ENCODE results near the gene PHLDB3.
"Not testable (repeated sequence)": the region's sequence is repeated elsewhere in the genome, so short reads cannot be mapped to it uniquely, and the experiment has no call there.

Gene PHLDB3

GRCh38 chr19:43519436-43520088 lies 15.0 kb upstream of the PHLDB3 start:
- peak; percentile 70 for DNase-seq (ENCODE audit: low spot score)
- peak; percentile 84 for TF ChIP-seq CTCF (IDR thresholded peaks at IDR 0.05; ENCODE audit: extremely low read depth, insufficient read depth, missing control alignments)
- in situ Hi-C loops (cut with MboI; ENCODE audit: low pct_unique_long_range_greater_than_20kb, low sequenced_read_pairs, unreplicated experiment), result loop anchor here (5.0 kb wide), 1 partner anchor 72 kb away; no protein-coding TSS in a partner anchor

- DNase-seq (ENCODE audit: low spot score), result no peak
- no peak for TF ChIP-seq CTCF (IDR thresholded peaks at IDR 0.05; ENCODE audit: extremely low read depth, insufficient read depth, missing control alignments)
- in situ Hi-C loops (cut with MboI; ENCODE audit: low pct_unique_long_range_greater_than_20kb, low sequenced_read_pairs, unreplicated experiment), result no loop called here
Measured at GRCh38 chr19:43518051-43518450, 13.5 kb upstream of the PHLDB3 start.

GRCh38 chr19:43512399-43512798 lies 7.9 kb upstream of the PHLDB3 start:
- in situ Hi-C loops (cut with MboI; ENCODE audit: low pct_unique_long_range_greater_than_20kb, low sequenced_read_pairs, unreplicated experiment); DNase-seq (ENCODE audit: low spot score): not testable (repeated sequence)

- no peak for DNase-seq (ENCODE audit: low spot score)
- TF ChIP-seq CTCF (IDR thresholded peaks at IDR 0.05; ENCODE audit: extremely low read depth, insufficient read depth, missing control alignments), result no peak
- in situ Hi-C loops (cut with MboI; ENCODE audit: low pct_unique_long_range_greater_than_20kb, low sequenced_read_pairs, unreplicated experiment), result no loop called here
Measured at GRCh38 chr19:43511324-43511723, 6.8 kb upstream of the PHLDB3 start.

GRCh38 chr19:43510713-43511112 lies 6.2 kb upstream of the PHLDB3 start:
- DNase-seq (ENCODE audit: low spot score), result no peak
- in situ Hi-C loops (cut with MboI; ENCODE audit: low pct_unique_long_range_greater_than_20kb, low sequenced_read_pairs, unreplicated experiment), result no loop called here
- no peak for TF ChIP-seq CTCF (IDR thresholded peaks at IDR 0.05; ENCODE audit: extremely low read depth, insufficient read depth, missing control alignments)

- no peak for TF ChIP-seq CTCF (IDR thresholded peaks at IDR 0.05; ENCODE audit: extremely low read depth, insufficient read depth, missing control alignments)
- no peak for DNase-seq (ENCODE audit: low spot score)
- in situ Hi-C loops (cut with MboI; ENCODE audit: low pct_unique_long_range_greater_than_20kb, low sequenced_read_pairs, unreplicated experiment), result no loop called here
Measured at GRCh38 chr19:43507880-43508279, 3.3 kb upstream of the PHLDB3 start.

- DNase-seq (ENCODE audit: low spot score), result no peak
- in situ Hi-C loops (cut with MboI; ENCODE audit: low pct_unique_long_range_greater_than_20kb, low sequenced_read_pairs, unreplicated experiment), result no loop called here
Measured at GRCh38 chr19:43506629-43507028, 2.1 kb upstream of the PHLDB3 start.

More at GRCh38 chr19:43506629-43507028, 2.1 kb upstream of the PHLDB3 start:
- no peak for TF ChIP-seq CTCF (IDR thresholded peaks at IDR 0.05; ENCODE audit: extremely low read depth, insufficient read depth, missing control alignments)
